GM18498 (cell line): ENCODE measurements around the gene PLA2G4A.

Source experiments
- ATAC-seq: cut with Tn5 transposase; IDR thresholded peaks from one replicate; pipeline ENCODE4 v1.9.1; 2021; ENCODE audit warnings: mild to moderate bottlenecking, moderate library complexity; ENCODE audit not compliant: unreplicated experiment

PLA2G4A gene

DNA sequence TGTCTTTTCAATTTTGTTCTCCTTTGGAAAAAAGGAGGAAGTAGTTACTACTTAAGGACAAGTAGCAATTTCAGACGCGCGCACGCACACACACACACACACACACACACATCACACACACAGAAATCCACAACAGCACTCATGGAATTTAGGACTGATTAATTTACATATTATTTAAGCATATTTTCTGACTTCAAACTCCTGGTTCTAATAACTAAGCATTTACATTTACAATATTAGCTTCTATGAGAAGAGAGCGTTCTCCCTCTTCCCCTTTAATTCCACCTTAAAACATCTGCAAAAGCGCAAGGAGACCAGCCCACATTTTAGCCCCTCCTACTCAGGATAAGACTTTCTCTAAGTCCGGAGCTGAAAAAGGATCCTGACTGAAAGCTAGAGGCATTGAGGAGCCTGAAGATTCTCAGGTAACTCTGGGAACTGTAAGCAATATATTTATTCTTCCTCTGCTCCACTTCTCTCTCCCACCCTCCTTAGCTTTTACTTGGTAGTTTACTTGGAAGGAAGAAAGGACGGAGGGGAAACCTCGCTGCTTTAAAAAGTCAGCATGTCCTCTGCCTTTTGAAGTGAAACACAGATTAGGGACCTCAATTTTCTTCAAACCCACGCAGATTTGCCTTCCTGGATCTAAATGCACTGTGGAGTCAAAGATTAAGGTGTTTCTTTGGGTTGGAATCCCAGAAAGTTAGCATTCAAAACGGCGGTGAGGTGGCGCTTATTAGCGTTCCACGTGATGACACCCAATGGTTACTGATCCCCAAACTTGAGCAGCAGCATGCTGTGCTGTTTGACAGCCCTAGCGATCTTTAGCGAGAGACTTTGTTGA, at the start of gene PLA2G4A:
Gene PLA2G4A (plus strand): TSS at position 339 of the 844 bp plus-strand sequence. CDS start 25,406 bp downstream, outside the sequence.
- ATAC-seq, result peak; percentile 87

DNA sequence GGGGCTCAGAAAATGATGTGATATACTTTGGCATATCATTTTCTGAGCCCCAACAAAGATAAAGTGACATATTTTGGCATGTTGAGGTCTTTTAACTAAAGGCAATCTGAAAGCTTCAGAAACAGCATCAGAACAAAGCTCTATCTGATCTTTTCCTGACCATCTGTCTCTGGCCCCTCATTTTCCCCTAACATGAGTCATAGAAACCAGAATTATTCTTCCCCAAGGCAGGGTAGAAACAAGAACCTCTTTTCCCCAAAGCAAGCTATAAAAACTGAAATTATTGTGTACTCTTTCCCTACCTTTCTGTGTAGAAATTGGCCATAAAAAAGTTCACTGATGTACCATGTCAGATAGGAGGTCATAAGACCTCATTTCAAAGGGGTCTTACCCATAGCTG, 48.7 kb upstream of the PLA2G4A start:
- no peak for ATAC-seq

- ATAC-seq, result no peak
Observed at GRCh38 chr1:186781730-186782129, 47.0 kb upstream of the PLA2G4A start.

GRCh38 chr1:186782791-186783190, 46.0 kb upstream of the PLA2G4A start:
- no peak for ATAC-seq

DNA sequence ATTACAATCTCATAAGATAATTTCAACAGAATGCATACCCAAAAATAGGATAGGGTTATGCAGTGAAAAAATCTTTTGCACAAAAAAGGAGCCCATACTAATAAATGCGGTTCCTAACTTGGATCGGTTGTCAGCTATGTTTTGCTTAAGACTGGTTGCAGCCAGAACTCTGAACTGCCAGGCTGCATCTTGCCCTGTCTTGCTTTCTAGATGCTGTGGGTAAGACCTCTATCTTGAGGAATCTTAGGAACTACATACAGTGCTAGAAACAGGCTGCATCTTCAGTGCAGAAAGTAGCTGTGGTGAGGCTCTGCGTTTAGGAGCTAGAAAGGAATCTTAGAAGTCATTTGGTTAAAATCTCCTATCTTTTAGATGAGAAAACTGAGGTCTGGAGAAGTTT, 45.6 kb upstream of the PLA2G4A start:
- ATAC-seq, result no peak

DNA sequence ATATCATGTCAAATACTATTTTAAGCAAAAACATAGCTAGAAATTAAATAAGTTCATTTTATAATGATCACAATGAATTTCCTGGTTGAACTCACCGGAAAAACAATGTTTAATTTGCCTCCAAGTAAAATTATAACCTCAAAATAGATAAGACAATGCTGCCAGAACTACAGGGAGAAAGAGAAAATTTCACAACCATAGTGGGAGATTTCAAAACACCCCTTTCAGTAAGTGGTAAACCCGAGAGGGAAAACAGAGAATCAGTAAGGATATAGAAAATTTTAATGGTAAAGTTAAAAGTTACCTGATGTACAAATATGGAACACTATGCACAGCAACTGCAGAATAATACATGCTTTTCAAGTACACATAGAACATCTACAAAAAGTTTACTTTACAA, 43.2 kb upstream of the PLA2G4A start:
- ATAC-seq, result no peak

DNA sequence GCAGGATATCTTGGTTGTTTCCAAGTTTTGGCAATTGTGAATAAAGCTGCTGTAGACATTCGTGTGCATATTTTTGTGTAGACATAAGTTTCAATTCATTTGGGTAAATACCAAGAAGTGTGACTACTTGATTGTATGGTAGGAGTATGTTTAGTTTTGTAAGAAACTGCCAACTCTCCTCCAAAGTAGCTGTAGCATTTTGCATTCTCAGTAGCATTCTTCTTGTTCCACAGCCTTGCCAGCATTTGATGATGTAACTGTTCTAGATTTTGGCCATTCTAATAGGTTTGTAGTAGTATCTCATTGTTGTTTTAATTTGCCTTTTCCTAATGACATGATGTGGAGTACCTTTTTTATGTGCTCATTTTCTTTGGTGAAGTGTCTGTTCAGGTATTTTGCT, 38.6 kb upstream of the PLA2G4A start:
- ATAC-seq, result no peak

- no peak for ATAC-seq
Observed at GRCh38 chr1:186792870-186793581, 35.7 kb upstream of the PLA2G4A start.

GRCh38 chr1:186793582-186793927, 35.2 kb upstream of the PLA2G4A start:
- ATAC-seq, result no peak

- ATAC-seq, result no peak
Observed at GRCh38 chr1:186798960-186799688, 29.6 kb upstream of the PLA2G4A start.

DNA sequence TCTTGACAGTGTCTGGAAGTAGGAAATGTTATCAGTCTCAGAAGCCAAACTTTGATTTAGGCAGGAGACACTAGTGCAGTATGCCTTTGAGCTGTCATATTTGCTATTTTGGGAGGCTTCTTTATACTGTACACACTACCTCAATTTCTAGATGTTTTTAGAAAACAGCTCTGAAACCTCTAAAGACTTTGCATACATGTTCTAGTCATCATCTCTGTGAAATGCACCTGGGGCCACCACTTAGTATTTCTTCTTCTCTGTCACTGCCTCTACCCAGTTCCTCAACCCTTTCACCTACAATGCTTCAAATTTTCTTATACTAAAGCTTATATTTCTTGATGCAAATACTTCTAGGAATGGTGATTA, 29.1 kb upstream of the PLA2G4A start:
- peak; percentile 94 for ATAC-seq

DNA sequence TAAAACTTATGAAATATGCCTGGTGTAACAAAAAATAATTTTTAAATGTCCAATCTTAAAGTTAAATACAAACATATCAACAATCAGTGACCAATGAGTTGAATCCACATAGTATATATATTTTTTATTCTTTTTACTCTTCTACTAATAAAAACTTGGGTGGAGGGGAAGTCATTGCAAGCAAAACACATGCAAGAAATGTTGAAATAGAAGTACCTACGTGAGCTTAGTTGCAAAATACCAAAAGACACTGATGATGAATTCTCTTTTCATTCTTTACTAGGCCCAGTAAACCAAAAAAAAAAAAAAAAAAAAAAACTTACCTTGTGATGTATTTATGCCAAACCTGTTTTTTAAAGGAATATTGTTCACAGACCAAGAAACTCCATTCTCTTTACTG, 26.4 kb upstream of the PLA2G4A start:
- ATAC-seq, result no peak

DNA sequence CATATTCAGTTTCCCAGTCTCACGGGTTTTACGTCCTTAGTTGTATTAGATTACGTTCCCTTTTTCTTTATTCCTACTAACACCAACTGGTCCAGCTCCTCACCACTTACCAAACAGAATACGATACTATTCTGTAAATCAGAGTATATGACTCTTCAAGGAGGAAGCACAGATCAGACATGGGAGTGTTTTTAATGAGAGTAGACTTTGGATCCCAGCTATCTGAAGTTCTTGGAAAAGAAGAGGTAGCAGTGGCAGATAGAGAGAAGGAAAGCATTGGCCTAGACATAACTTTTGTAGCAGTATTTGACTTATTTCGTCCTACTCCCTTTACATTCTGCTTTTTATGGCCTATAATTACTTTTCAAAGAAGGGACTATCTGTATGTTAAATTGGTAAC, 24.1 kb upstream of the PLA2G4A start:
- no peak for ATAC-seq

GRCh38 chr1:186806477-186806876, 22.3 kb upstream of the PLA2G4A start:
- no peak for ATAC-seq

- ATAC-seq, result no peak
Observed at GRCh38 chr1:186807163-186807562, 21.6 kb upstream of the PLA2G4A start.

DNA sequence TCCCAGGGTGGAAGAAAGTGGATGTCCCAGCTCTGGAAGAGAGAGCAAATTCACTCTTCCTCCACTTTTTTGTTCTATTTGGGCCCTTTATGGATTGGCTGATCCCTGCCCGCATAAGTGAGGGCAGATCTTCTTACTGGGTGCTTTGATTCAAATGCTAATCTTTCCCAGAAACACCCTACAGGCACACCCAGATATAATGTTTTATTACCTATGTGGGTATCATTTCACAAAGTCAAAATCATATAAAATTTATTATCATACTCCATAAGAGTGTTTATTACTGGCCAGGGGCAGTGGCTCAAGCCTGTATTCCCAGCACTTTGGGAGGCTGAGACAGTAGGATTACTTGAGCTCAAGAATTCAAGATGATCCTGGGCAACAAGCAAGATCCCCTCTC, 16.9 kb upstream of the PLA2G4A start:
- ATAC-seq, result no peak

DNA sequence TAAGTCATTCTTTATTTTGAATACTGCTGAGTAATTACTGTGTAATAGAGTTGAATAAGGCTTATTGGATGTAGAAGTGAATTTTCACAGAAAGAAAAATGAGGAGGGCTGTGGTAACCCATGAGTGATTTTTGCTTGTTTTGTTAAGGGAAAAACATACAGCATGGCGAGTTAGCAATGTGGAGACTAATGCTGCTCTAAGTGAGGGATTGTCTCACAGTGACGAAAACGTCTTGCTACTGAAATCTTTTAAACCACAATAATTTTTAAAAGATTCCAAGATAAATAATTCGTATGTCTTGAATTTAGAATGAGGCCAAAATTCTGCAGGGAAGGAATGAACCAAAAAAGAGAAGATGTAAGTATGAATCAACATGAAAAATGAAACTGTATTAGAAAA, 16.2 kb upstream of the PLA2G4A start:
- no peak for ATAC-seq

GRCh38 chr1:186813420-186813819, 15.3 kb upstream of the PLA2G4A start:
- ATAC-seq, result no peak

GRCh38 chr1:186819126-186819525, 9.6 kb upstream of the PLA2G4A start:
- ATAC-seq, result peak; percentile 83

GRCh38 chr1:186819563-186819962, 9.2 kb upstream of the PLA2G4A start:
- peak; percentile 32 for ATAC-seq

GRCh38 chr1:186829686-186830587, 1.2 kb downstream of the PLA2G4A start:
- peak; percentile 36 for ATAC-seq
